HepG2 (cell line): Measurements from ENCODE around the gene ITGA6. TPM values are rescaled to one million over a fixed set of nuclear protein-coding genes. Genes with fewer than 3 reads are reported as not detected.

Experiments
- ATAC-seq: fragments of 200-7000 bp; cut with Tn5 transposase; 3 replicates; pipeline ENCODE4 v1.9.1; 2020; ENCODE audit warnings: mild to moderate bottlenecking, moderate library complexity
- BruUV-seq: library from RNA; stranded (reverse); fragments of 400-500 nt; replicated peaks from 2 replicates; lab custom pipeline; 2021; lab: Mats Ljungman, UMichigan
- CTCF ChIA-PET: fragments of 300-600 bp; formaldehyde crosslinking; extraction: SDS; loops from one replicate; lab custom pipeline; 2021; ENCODE audit warnings: low total read pairs, inconsistent platforms, low intra/inter-chr PET ratio; lab: Yijun Ruan, JAX
- POLR2A ChIA-PET: fragments of 350-600 bp; sonication (Branson Sonifier 250); formaldehyde crosslinking; loops from one replicate; lab custom pipeline; 2020; ENCODE audit warnings: antibody characterized with exemption, inconsistent platforms; lab: Yijun Ruan, JAX
- DNase-seq: peaks from one replicate; pipeline ENCODE4 v3.0.0-alpha.2; 2015; ENCODE audit warnings: low spot score
- FAIRE-seq: peaks from 3 replicates; lab custom pipeline; 2011; peaks lifted over from hg19 to GRCh38; lab: Jason Lieb, UNC
- H2AFZ ChIP-seq: one replicate; pipeline ENCODE4 v1.6.1; 2011; ENCODE audit warnings: low read length, inconsistent platforms
- H3K27ac ChIP-seq: fragments of 300-600 bp; 3 replicates; pipeline ENCODE4 v1.8.0; 2011; ENCODE audit warnings: mixed run types, mild to moderate bottlenecking, mixed read lengths, low read length, inconsistent platforms; ENCODE audit not compliant: insufficient read depth; ENCODE audit errors: extremely low read length
- H3K27me3 ChIP-seq, 2 experiments: fragments of 200-600 bp in 1 of 2; 2 replicates in 1 of 2; 3 replicates in 1 of 2; pipeline versions ENCODE4 v1.6.0 to v1.8.0; 2011; ENCODE audit warnings: low read length in 2 of 2, mild to moderate bottlenecking in 2 of 2, moderate library complexity in 2 of 2, inconsistent platforms in 1 of 2; ENCODE audit not compliant: insufficient read depth in 2 of 2, control insufficient read depth in 1 of 2
- H3K36me3 ChIP-seq, 2 experiments: fragments of 200-600 bp in 1 of 2; replicated peaks in 1 of 2; 2 replicates in 1 of 2; 3 replicates in 1 of 2; pipeline versions ENCODE4 v1.5.1 to v1.8.0; 2011; ENCODE audit warnings: low read length in 2 of 2, inconsistent platforms in 1 of 2; ENCODE audit not compliant: insufficient read depth in 2 of 2, control insufficient read depth in 1 of 2
- H3K4me1 ChIP-seq: 2 replicates; pipeline ENCODE4 v1.5.1; 2012; ENCODE audit warnings: low read length, inconsistent platforms; ENCODE audit not compliant: insufficient read depth
- H3K4me2 ChIP-seq: 2 replicates; pipeline ENCODE4 v1.6.0; 2011; ENCODE audit warnings: low read depth, low read length, inconsistent platforms
- H3K4me3 ChIP-seq, 3 experiments: fragments of 200-600 bp in 1 of 3; sonication (generic), shearing (Covaris generic) in 1 of 3; replicated peaks in 1 of 3; 2 replicates each; pipeline ENCODE4 v1.5.1; 2011 to 2016; ENCODE audit warnings: low read length in 3 of 3, inconsistent platforms in 2 of 3, low read depth in 2 of 3, mild to moderate bottlenecking in 2 of 3, control low read depth in 1 of 3, mixed read lengths in 1 of 3; ENCODE audit not compliant: insufficient read depth in 1 of 3
- H3K79me2 ChIP-seq: one replicate; pipeline ENCODE4 v1.6.1; 2011; ENCODE audit warnings: low read length, inconsistent platforms; ENCODE audit not compliant: insufficient read depth
- H3K9ac ChIP-seq: 2 replicates; pipeline ENCODE4 v1.6.0; 2011; ENCODE audit warnings: mild to moderate bottlenecking, low read depth, low read length, inconsistent platforms; ENCODE audit not compliant: insufficient read depth
- H3K9me3 ChIP-seq: 2 replicates; pipeline ENCODE4 v1.5.1; 2012; ENCODE audit warnings: mild to moderate bottlenecking, low read length
- H4K20me1 ChIP-seq: 2 replicates; pipeline ENCODE4 v1.6.0; 2011; ENCODE audit warnings: inconsistent platforms, mild to moderate bottlenecking, low read length, moderate library complexity; ENCODE audit not compliant: insufficient read depth
- ASH2L ChIP-seq: fragments of 300-600, 200-600 bp; sonication (generic); IDR thresholded peaks from 2 replicates; pipeline ENCODE4 v1.7.0; 2017; ENCODE audit warnings: low read depth, mild to moderate bottlenecking, moderate library complexity, mixed read lengths, low read length; ENCODE audit not compliant: insufficient read length
- BHLHE40 ChIP-seq: IDR thresholded peaks from 2 replicates; pipeline ENCODE4 v1.6.1; 2011; ENCODE audit warnings: low read length, improper control_type of control experiment
- CREM ChIP-seq, 2 experiments: sonication (generic) in 1 of 2; formaldehyde crosslinking in 1 of 2; IDR thresholded peaks; 2 replicates each; pipeline versions ENCODE4 v1.4.0 to v1.6.1; 2016 to 2020; ENCODE audit warnings: antibody characterized with exemption in 1 of 2, mild to moderate bottlenecking in 1 of 2, missing genetic modification reagents in 1 of 2
- IRX3 ChIP-seq: sonication (generic); formaldehyde crosslinking; IDR thresholded peaks from 2 replicates; pipeline ENCODE4 v1.8.1; 2023; ENCODE audit warnings: mild to moderate bottlenecking, low read depth, missing genetic modification reagents, borderline replicate concordance
- KIAA2018 ChIP-seq: sonication (generic); formaldehyde crosslinking; IDR thresholded peaks from 2 replicates; pipeline ENCODE4 v1.5.0; 2020; ENCODE audit warnings: mild to moderate bottlenecking, missing genetic modification reagents, borderline replicate concordance
- NFATC3 ChIP-seq: sonication (generic); formaldehyde crosslinking; IDR thresholded peaks from 2 replicates; pipeline ENCODE4 v1.5.1; 2020; ENCODE audit warnings: mild to moderate bottlenecking, missing genetic modification reagents
- PHF5A ChIP-seq: IDR thresholded peaks from one replicate; pipeline ENCODE4 v1.6.1; 2018; ENCODE audit warnings: low read depth, missing genetic modification reagents; ENCODE audit not compliant: unreplicated experiment
- REL ChIP-seq: sonication (generic); formaldehyde crosslinking; conservative IDR thresholded peaks from 2 replicates; pipeline ENCODE4 v1.8.0; 2022; ENCODE audit warnings: mild to moderate bottlenecking, missing genetic modification reagents, moderate library complexity
- RXRB ChIP-seq: IDR thresholded peaks from 2 replicates; pipeline ENCODE4 v1.6.1; 2016; ENCODE audit warnings: borderline replicate concordance, missing genetic modification reagents, missing compliant biosample characterization
- STAT5B ChIP-seq: sonication (generic); formaldehyde crosslinking; IDR thresholded peaks from 2 replicates; pipeline ENCODE4 v1.4.0; 2020; ENCODE audit warnings: missing genetic modification reagents
- TP53 ChIP-seq: sonication (generic); formaldehyde crosslinking; conservative IDR thresholded peaks from 2 replicates; pipeline ENCODE4 v1.4.0; 2020; ENCODE audit warnings: missing genetic modification reagents
- ZBTB44 ChIP-seq: sonication (generic); formaldehyde crosslinking; IDR thresholded peaks from 2 replicates; pipeline ENCODE4 v1.4.0; 2020; ENCODE audit warnings: missing genetic modification reagents
- ZBTB7B ChIP-seq: sonication (generic); formaldehyde crosslinking; IDR thresholded peaks from 2 replicates; pipeline ENCODE4 v1.4.0; 2020; ENCODE audit warnings: missing genetic modification reagents
- ZFP36L2 ChIP-seq: sonication (generic); formaldehyde crosslinking; IDR thresholded peaks from 2 replicates; pipeline ENCODE4 v1.4.0; 2020; ENCODE audit warnings: missing genetic modification reagents
- ZNF143 ChIP-seq: sonication (generic); formaldehyde crosslinking; IDR thresholded peaks from 2 replicates; pipeline ENCODE4 v1.4.0; 2020; ENCODE audit warnings: missing genetic modification reagents
- WGBS: methylation state at CpG from one replicate; pipeline ENCODE4 v1.1.6; 2017; ENCODE audit warnings: low lambda C conversion rate; 5-methylcytosine and 5-hydroxymethylcytosine counted together
- in situ Hi-C: cut with HindIII; loops from 2 replicates; pipeline ENCODE4 v1.10.0; 2017; ENCODE audit warnings: low pct_unique_long_range_greater_than_20kb; ENCODE audit not compliant: extremely low pct_ligation_motif_present
- intact Hi-C: fragments of 100-400 bp; cut with micrococcal nuclease; formaldehyde crosslinking; loops from one replicate; pipeline ENCODE4 v1.10.0; 2022; ENCODE audit not compliant: unreplicated experiment
- polyA plus RNA-seq, 8 experiments: library from polyadenylated mRNA; depleted of rRNA in 3 of 8; stranded (reverse) in 7 of 8; unstranded in 1 of 8; fragments of >200 nt; fragmentation: Illumina TruSeq in 4 of 8; extraction: Trizol in 4 of 8; gene quantifications; 2 replicates each; pipeline versions ENCODE4 v1.2.1 to v1.2.3, GENCODE V29; 2011 to 2016; ENCODE audit warnings: low read depth in 4 of 8, missing spikeins in 1 of 8, mixed read lengths in 1 of 8; ENCODE audit not compliant: insufficient read depth in 1 of 8
- total RNA-seq, 5 experiments: library from RNA; depleted of rRNA; stranded (reverse); fragments of >200 nt; fragmentation: Illumina TruSeq; extraction: Trizol; gene quantifications; 2 replicates each; pipeline ENCODE4 v1.2.3, GENCODE V29; 2016; ENCODE audit warnings: low read depth in 1 of 5

Gene ITGA6
- total and polyA plus RNA-seq, 2 of the 13 experiments (the other 11 are each of a cell fraction or from before 2014, with no cell fraction given): 24.0 to 92.5 TPM

- TF ChIP-seq KIAA2018: no peak
- no peak for TF ChIP-seq ASH2L
- TF ChIP-seq TP53 (CRISPR knock-in tag): no peak
Observed at GRCh38 chr2:172398440-172398839, 28.9 kb upstream of the ITGA6 start (continued).

- ChIA-PET POLR2A (interaction anchor here (0.8 kb wide), 1 partner anchor 27 kb away, joined by 3 read pairs; the partner anchor contains the start of gene ITGA6), CTCF (no interaction called here)
- Histone ChIP-seq H3K9ac (no peak overlapping the region), H3K79me2 (no peaks in the 10 kb centered on the region), H3K4me1 (peaks cover 13% of the 10 kb centered on the region), H3K9me3 (no peaks in the 10 kb centered on the region), H2AFZ (no peak overlapping the region), H3K4me3 (no peak overlapping the region), H3K27me3 (peaks cover 0 to 3% of the 10 kb centered on the region in 2 experiments; a peak in 3 of 5 replicates), H3K4me2 (peak overlapping the region; percentile 48), H3K36me3 (no peaks in the 10 kb centered on the region), H4K20me1 (no peaks in the 10 kb centered on the region), H3K27ac (no peak overlapping the region)
- peak; percentile 37 for DNase-seq
- in situ Hi-C loops: no loop called here
- FAIRE-seq: peak; percentile 58
- intact Hi-C loops: no loop called here
- BruUV-seq: no TSS peak
- WGBS: 13% methylated on average over 5 of the region's 5 CpGs
- ATAC-seq: peak; percentile 90
- no peak for TF ChIP-seq ZFP36L2
- TF ChIP-seq STAT5B: no peak
- no peak for TF ChIP-seq PHF5A
- TF ChIP-seq IRX3 (CRISPR knock-in tag): no peak
- TF ChIP-seq ZNF143 (CRISPR knock-in tag): no peak
- no peak for TF ChIP-seq NFATC3 (CRISPR knock-in tag)
- no peak for TF ChIP-seq ZBTB44 (CRISPR knock-in tag)
- TF ChIP-seq BHLHE40: peak; percentile 73
- no peak for TF ChIP-seq CREM (IDR thresholded peaks at IDR 0.05)
- TF ChIP-seq CREM (CRISPR knock-in tag; IDR thresholded peaks at IDR 0.05): no peak
- peak; percentile 37; the same call in 1 of the 2 replicates for TF ChIP-seq RXRB (CRISPR knock-in tag)
- TF ChIP-seq ZBTB7B: no peak
- no peak for TF ChIP-seq REL (CRISPR knock-in tag)
Observed at GRCh38 chr2:172399765-172400164, 27.6 kb upstream of the ITGA6 start.
